Measurements from ENCODE around the gene TTYH2.

TTYH2 gene

GRCh38 chr17:74243013-74243755, 29.8 kb downstream of the TTYH2 start:
- Histone ChIP-seq H3K36me3 (ENCODE audit: control insufficient read depth in 1 of 2, insufficient read depth in 2 of 2, low read length in 2 of 2) (no peaks in the 10 kb centered on the region), H3K4me1 (ENCODE audit: control insufficient read depth in 1 of 2, insufficient read depth in 2 of 2, low read length in 2 of 2) (no peaks in the 10 kb centered on the region), H3K27ac (ENCODE audit: low read depth, low read length) (no peak overlapping the region), H3K27me3 (ENCODE audit: control insufficient read depth in 1 of 2, insufficient read depth in 2 of 2, low read length in 2 of 2) (no peaks in the 10 kb centered on the region), H3K9ac (ENCODE audit: low read depth in 1 of 2, low read length in 2 of 2) (no peak overlapping the region), H3K9me3 (ENCODE audit: control insufficient read depth in 1 of 2, low read length in 2 of 2) (no peaks in the 10 kb centered on the region), H3K4me3 (ENCODE audit: low read depth in 1 of 2, low read length in 2 of 2) (no peak overlapping the region)

GRCh38 chr17:74244128-74244527, 30.8 kb downstream of the TTYH2 start:
- Histone ChIP-seq H3K9ac (ENCODE audit: low read depth in 1 of 2, low read length in 2 of 2) (no peak overlapping the region), H3K4me1 (ENCODE audit: control insufficient read depth in 1 of 2, insufficient read depth in 2 of 2, low read length in 2 of 2) (no peaks in the 10 kb centered on the region), H3K27ac (ENCODE audit: low read depth, low read length) (no peak overlapping the region)

GRCh38 chr17:74244548-74244947, 31.2 kb downstream of the TTYH2 start:
- Histone ChIP-seq H3K36me3 (ENCODE audit: control insufficient read depth in 1 of 2, insufficient read depth in 2 of 2, low read length in 2 of 2) (no peaks in the 10 kb centered on the region), H3K27ac (ENCODE audit: low read depth, low read length) (no peak overlapping the region), H3K9ac (ENCODE audit: low read depth in 1 of 2, low read length in 2 of 2) (no peak overlapping the region), H3K4me3 (ENCODE audit: low read depth in 1 of 2, low read length in 2 of 2) (no peak overlapping the region), H3K4me1 (ENCODE audit: control insufficient read depth in 1 of 2, insufficient read depth in 2 of 2, low read length in 2 of 2) (no peaks in the 10 kb centered on the region), H3K9me3 (ENCODE audit: control insufficient read depth in 1 of 2, low read length in 2 of 2) (no peaks in the 10 kb centered on the region), H3K27me3 (ENCODE audit: control insufficient read depth in 1 of 2, insufficient read depth in 2 of 2, low read length in 2 of 2) (no peaks in the 10 kb centered on the region)

More at GRCh38 chr17:74244128-74244527, 30.8 kb downstream of the TTYH2 start:
- H3K9me3 ChIP-seq (ENCODE audit: control insufficient read depth in 1 of 2, low read length in 2 of 2), result no peaks in the 10 kb centered on the region
- H3K4me3 ChIP-seq (ENCODE audit: low read depth in 1 of 2, low read length in 2 of 2), result no peak overlapping the region
- no peaks in the 10 kb centered on the region for H3K36me3 ChIP-seq (ENCODE audit: control insufficient read depth in 1 of 2, insufficient read depth in 2 of 2, low read length in 2 of 2)
- H3K27me3 ChIP-seq (ENCODE audit: control insufficient read depth in 1 of 2, insufficient read depth in 2 of 2, low read length in 2 of 2), result no peaks in the 10 kb centered on the region

GRCh38 chr17:74245145-74245831, 31.9 kb downstream of the TTYH2 start:
- Histone ChIP-seq H3K9me3 (ENCODE audit: control insufficient read depth in 1 of 2, low read length in 2 of 2) (no peaks in the 10 kb centered on the region), H3K9ac (ENCODE audit: low read depth in 1 of 2, low read length in 2 of 2) (no peak overlapping the region), H3K4me1 (ENCODE audit: control insufficient read depth in 1 of 2, insufficient read depth in 2 of 2, low read length in 2 of 2) (no peaks in the 10 kb centered on the region), H3K27ac (ENCODE audit: low read depth, low read length) (no peak overlapping the region), H3K27me3 (ENCODE audit: control insufficient read depth in 1 of 2, insufficient read depth in 2 of 2, low read length in 2 of 2) (no peaks in the 10 kb centered on the region), H3K4me3 (ENCODE audit: low read depth in 1 of 2, low read length in 2 of 2) (no peak overlapping the region), H3K36me3 (ENCODE audit: control insufficient read depth in 1 of 2, insufficient read depth in 2 of 2, low read length in 2 of 2) (no peaks in the 10 kb centered on the region)

GRCh38 chr17:74245871-74246270, 32.5 kb downstream of the TTYH2 start:
- H3K36me3 ChIP-seq (ENCODE audit: control insufficient read depth in 1 of 2, insufficient read depth in 2 of 2, low read length in 2 of 2), result no peaks in the 10 kb centered on the region
- H3K9me3 ChIP-seq (ENCODE audit: control insufficient read depth in 1 of 2, low read length in 2 of 2), result no peaks in the 10 kb centered on the region
- no peak overlapping the region for H3K9ac ChIP-seq (ENCODE audit: low read depth in 1 of 2, low read length in 2 of 2)
- H3K4me1 ChIP-seq (ENCODE audit: control insufficient read depth in 1 of 2, insufficient read depth in 2 of 2, low read length in 2 of 2), result no peaks in the 10 kb centered on the region
- no peak overlapping the region for H3K4me3 ChIP-seq (ENCODE audit: low read depth in 1 of 2, low read length in 2 of 2)
- no peak overlapping the region for H3K27ac ChIP-seq (ENCODE audit: low read depth, low read length)
- H3K27me3 ChIP-seq (ENCODE audit: control insufficient read depth in 1 of 2, insufficient read depth in 2 of 2, low read length in 2 of 2), result no peaks in the 10 kb centered on the region

- no peaks in the 10 kb centered on the region for H3K36me3 ChIP-seq (ENCODE audit: control insufficient read depth in 1 of 2, insufficient read depth in 2 of 2, low read length in 2 of 2)
- no peak overlapping the region for H3K9ac ChIP-seq (ENCODE audit: low read depth in 1 of 2, low read length in 2 of 2)
- H3K27ac ChIP-seq (ENCODE audit: low read depth, low read length), result no peak overlapping the region
- H3K27me3 ChIP-seq (ENCODE audit: control insufficient read depth in 1 of 2, insufficient read depth in 2 of 2, low read length in 2 of 2), result no peaks in the 10 kb centered on the region
- H3K4me1 ChIP-seq (ENCODE audit: control insufficient read depth in 1 of 2, insufficient read depth in 2 of 2, low read length in 2 of 2), result no peaks in the 10 kb centered on the region
- H3K4me3 ChIP-seq (ENCODE audit: low read depth in 1 of 2, low read length in 2 of 2), result no peak overlapping the region
- H3K9me3 ChIP-seq (ENCODE audit: control insufficient read depth in 1 of 2, low read length in 2 of 2), result no peaks in the 10 kb centered on the region
These were observed 36.4 kb downstream of the TTYH2 start for GRCh38 chr17:74249590-74250270.

GRCh38 chr17:74250324-74250995, 37.1 kb downstream of the TTYH2 start:
- no peak overlapping the region for H3K4me3 ChIP-seq (ENCODE audit: low read depth in 1 of 2, low read length in 2 of 2)
- no peaks in the 10 kb centered on the region for H3K36me3 ChIP-seq (ENCODE audit: control insufficient read depth in 1 of 2, insufficient read depth in 2 of 2, low read length in 2 of 2)
- no peaks in the 10 kb centered on the region for H3K9me3 ChIP-seq (ENCODE audit: control insufficient read depth in 1 of 2, low read length in 2 of 2)
- no peak overlapping the region for H3K9ac ChIP-seq (ENCODE audit: low read depth in 1 of 2, low read length in 2 of 2)
- H3K27ac ChIP-seq (ENCODE audit: low read depth, low read length), result no peak overlapping the region
- no peaks in the 10 kb centered on the region for H3K27me3 ChIP-seq (ENCODE audit: control insufficient read depth in 1 of 2, insufficient read depth in 2 of 2, low read length in 2 of 2)
- H3K4me1 ChIP-seq (ENCODE audit: control insufficient read depth in 1 of 2, insufficient read depth in 2 of 2, low read length in 2 of 2), result no peaks in the 10 kb centered on the region

- H3K4me1 ChIP-seq (ENCODE audit: control insufficient read depth in 1 of 2, insufficient read depth in 2 of 2, low read length in 2 of 2), result no peaks in the 10 kb centered on the region
- no peak overlapping the region for H3K4me3 ChIP-seq (ENCODE audit: low read depth in 1 of 2, low read length in 2 of 2)
- no peaks in the 10 kb centered on the region for H3K27me3 ChIP-seq (ENCODE audit: control insufficient read depth in 1 of 2, insufficient read depth in 2 of 2, low read length in 2 of 2)
- no peaks in the 10 kb centered on the region for H3K9me3 ChIP-seq (ENCODE audit: control insufficient read depth in 1 of 2, low read length in 2 of 2)
- H3K9ac ChIP-seq (ENCODE audit: low read depth in 1 of 2, low read length in 2 of 2), result no peak overlapping the region
- no peak overlapping the region for H3K27ac ChIP-seq (ENCODE audit: low read depth, low read length)
- H3K36me3 ChIP-seq (ENCODE audit: control insufficient read depth in 1 of 2, insufficient read depth in 2 of 2, low read length in 2 of 2), result no peaks in the 10 kb centered on the region
These were observed 37.7 kb downstream of the TTYH2 start for GRCh38 chr17:74251051-74251450.

- Histone ChIP-seq H3K9ac (ENCODE audit: low read depth in 1 of 2, low read length in 2 of 2) (no peak overlapping the region), H3K9me3 (ENCODE audit: control insufficient read depth in 1 of 2, low read length in 2 of 2) (no peaks in the 10 kb centered on the region), H3K4me1 (ENCODE audit: control insufficient read depth in 1 of 2, insufficient read depth in 2 of 2, low read length in 2 of 2) (no peaks in the 10 kb centered on the region), H3K27ac (ENCODE audit: low read depth, low read length) (no peak overlapping the region), H3K27me3 (ENCODE audit: control insufficient read depth in 1 of 2, insufficient read depth in 2 of 2, low read length in 2 of 2) (no peaks in the 10 kb centered on the region), H3K4me3 (ENCODE audit: low read depth in 1 of 2, low read length in 2 of 2) (no peak overlapping the region), H3K36me3 (ENCODE audit: control insufficient read depth in 1 of 2, insufficient read depth in 2 of 2, low read length in 2 of 2) (peaks cover 0 to 3% of the 10 kb centered on the region in 2 donors)
These were observed 38.2 kb downstream of the TTYH2 start for GRCh38 chr17:74251569-74251968.

- Histone ChIP-seq H3K9ac (ENCODE audit: low read depth in 1 of 2, low read length in 2 of 2) (no peak overlapping the region), H3K4me3 (ENCODE audit: low read depth in 1 of 2, low read length in 2 of 2) (no peak overlapping the region), H3K9me3 (ENCODE audit: control insufficient read depth in 1 of 2, low read length in 2 of 2) (no peaks in the 10 kb centered on the region), H3K27ac (ENCODE audit: low read depth, low read length) (no peak overlapping the region), H3K4me1 (ENCODE audit: control insufficient read depth in 1 of 2, insufficient read depth in 2 of 2, low read length in 2 of 2) (no peaks in the 10 kb centered on the region), H3K36me3 (ENCODE audit: control insufficient read depth in 1 of 2, insufficient read depth in 2 of 2, low read length in 2 of 2) (peaks cover 0 to 3% of the 10 kb centered on the region in 2 donors), H3K27me3 (ENCODE audit: control insufficient read depth in 1 of 2, insufficient read depth in 2 of 2, low read length in 2 of 2) (no peaks in the 10 kb centered on the region)
These were observed 38.8 kb downstream of the TTYH2 start for GRCh38 chr17:74252211-74252610.
